Measurements from ENCODE around the gene BACH2.
"Not testable (repeated sequence)": the region's sequence is repeated elsewhere in the genome, so short reads cannot be mapped to it uniquely, and the experiment has no call there.

BACH2 gene

GRCh38 chr6:89890845-89891528 lies 405.7 kb downstream of the BACH2 start:
- not testable (repeated sequence) for DNase-seq (ENCODE audit: low spot score)

- no peak for DNase-seq (ENCODE audit: low spot score)
Observed at GRCh38 chr6:89888871-89889270, 407.8 kb downstream of the BACH2 start.

DNA sequence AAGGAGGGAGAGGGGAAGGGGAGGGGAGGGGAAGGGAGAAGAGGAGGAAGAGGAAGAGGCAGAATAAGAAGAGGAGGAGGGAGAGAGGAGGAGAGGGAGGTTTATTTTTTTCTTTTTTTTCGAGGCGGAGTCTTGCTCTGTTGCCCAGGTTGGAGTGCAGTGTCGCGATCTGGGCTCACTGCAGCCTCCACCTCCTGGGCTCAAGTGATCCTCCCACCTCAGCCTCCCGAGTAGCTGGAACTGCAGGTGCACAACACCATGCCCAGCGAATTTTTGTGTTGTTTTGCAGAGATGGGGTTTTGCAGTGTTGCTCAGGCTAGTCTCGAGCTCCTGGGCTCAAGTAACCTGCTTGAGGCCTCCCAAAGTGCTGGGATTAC lies 408.5 kb downstream of the BACH2 start:
- no peak for DNase-seq (ENCODE audit: low spot score)

GRCh38 chr6:89887452-89888137 lies 409.0 kb downstream of the BACH2 start:
- DNase-seq (ENCODE audit: low spot score), result no peak

GRCh38 chr6:89886378-89887120 lies 410.1 kb downstream of the BACH2 start:
- DNase-seq (ENCODE audit: low spot score), result no peak
